Measurements from ENCODE around the gene TP53.
"Not testable (repeated sequence)": the region's sequence is repeated elsewhere in the genome, so short reads cannot be mapped to it uniquely, and the experiment has no call there.

The TP53 gene

DNA sequence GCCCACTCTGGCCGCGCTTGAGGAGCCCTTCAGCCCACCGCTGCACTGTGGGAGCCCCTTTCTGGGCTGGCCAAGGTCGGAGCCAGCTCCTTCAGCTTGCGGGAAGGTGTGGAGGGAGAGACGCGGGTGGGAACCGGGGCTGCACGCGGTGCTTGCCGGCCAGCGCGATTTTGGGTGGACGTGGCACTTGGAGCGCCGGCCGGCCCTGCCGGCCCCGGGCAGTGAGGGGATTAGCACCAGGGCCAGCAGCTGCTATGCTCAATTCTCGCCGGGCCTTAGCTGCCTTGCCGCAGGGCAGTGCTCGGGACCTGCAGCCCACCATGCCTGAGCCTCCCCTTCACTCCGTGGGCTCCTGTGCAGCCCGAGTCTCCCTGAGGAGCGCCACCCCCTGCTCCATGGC, 46.5 kb downstream of the TP53 start:
- Histone ChIP-seq H3K4me1 (ENCODE audit: insufficient read depth, low read length) (peaks cover 9% of the 10 kb centered on the region; the same call in 1 of the 2 replicates), H3K36me3 (ENCODE audit: insufficient read depth, low read length) (no peaks in the 10 kb centered on the region), H3K9me3 (ENCODE audit: control insufficient read depth, insufficient read depth, low read length) (no peaks in the 10 kb centered on the region), H3K9ac (ENCODE audit: low read depth, low read length) (no peak overlapping the region)

GRCh38 chr17:7636163-7636562, 51.1 kb downstream of the TP53 start:
- Histone ChIP-seq H3K9me3 (ENCODE audit: control insufficient read depth, insufficient read depth, low read length) (no peaks in the 10 kb centered on the region), H3K36me3 (ENCODE audit: insufficient read depth, low read length) (no peaks in the 10 kb centered on the region), H3K4me1 (ENCODE audit: insufficient read depth, low read length) (peaks cover 15% of the 10 kb centered on the region; the same call in 1 of the 2 replicates), H3K9ac (ENCODE audit: low read depth, low read length) (no peak overlapping the region)

GRCh38 chr17:7634384-7634783, 52.9 kb downstream of the TP53 start:
- Histone ChIP-seq H3K36me3 (ENCODE audit: insufficient read depth, low read length) (no peaks in the 10 kb centered on the region), H3K4me1 (ENCODE audit: insufficient read depth, low read length) (peaks cover 15% of the 10 kb centered on the region; the same call in 1 of the 2 replicates), H3K9ac (ENCODE audit: low read depth, low read length) (no peak overlapping the region), H3K9me3 (ENCODE audit: control insufficient read depth, insufficient read depth, low read length) (no peaks in the 10 kb centered on the region)

DNA sequence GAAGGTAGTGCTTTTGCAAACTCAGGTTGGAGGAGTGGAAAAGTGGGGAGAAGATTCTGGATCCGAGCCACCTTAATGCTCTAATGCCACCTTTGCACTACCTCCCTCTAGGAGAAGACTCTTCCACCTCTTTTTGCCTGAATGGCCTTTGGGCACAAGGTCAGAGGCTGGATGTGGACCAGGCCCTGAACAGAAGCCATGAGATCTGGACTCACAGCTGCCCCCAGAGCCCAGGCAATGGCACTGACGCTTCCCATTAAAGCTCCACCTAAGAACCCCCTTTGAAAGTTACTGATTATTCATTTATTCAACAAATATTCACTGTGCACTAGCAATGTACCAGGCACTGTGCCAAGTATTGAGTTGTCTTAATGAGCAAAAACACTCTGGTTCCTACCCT, 54.2 kb downstream of the TP53 start:
- Histone ChIP-seq H3K4me1 (ENCODE audit: insufficient read depth, low read length) (peaks cover 15% of the 10 kb centered on the region; the same call in 1 of the 2 replicates), H3K36me3 (ENCODE audit: insufficient read depth, low read length) (no peaks in the 10 kb centered on the region), H3K9me3 (ENCODE audit: control insufficient read depth, insufficient read depth, low read length) (no peaks in the 10 kb centered on the region), H3K9ac (ENCODE audit: low read depth, low read length) (no peak overlapping the region)

DNA sequence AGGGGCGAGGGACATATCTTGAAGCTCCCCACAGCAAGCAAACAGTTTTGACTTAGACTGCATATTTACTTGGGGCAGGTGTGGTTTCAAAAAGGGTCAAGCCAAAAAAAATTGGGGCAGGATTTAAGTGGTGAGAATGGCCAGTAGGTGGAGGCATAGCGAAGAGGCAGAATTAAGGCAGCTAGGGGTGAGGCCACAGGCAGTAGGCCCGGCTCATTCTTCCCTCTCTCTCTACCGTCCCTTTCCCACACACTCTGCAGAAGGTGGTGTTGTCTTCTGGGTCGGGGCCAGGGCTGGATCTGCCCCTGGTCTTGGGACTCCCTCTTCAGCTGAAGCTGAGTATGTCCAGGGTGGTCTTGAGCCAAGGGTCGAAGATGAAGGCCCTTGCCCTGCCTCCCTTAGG, 54.8 kb downstream of the TP53 start:
- Histone ChIP-seq H3K4me1 (ENCODE audit: insufficient read depth, low read length) (peaks cover 15% of the 10 kb centered on the region; the same call in 1 of the 2 replicates), H3K9ac (ENCODE audit: low read depth, low read length) (no peak overlapping the region), H3K36me3 (ENCODE audit: insufficient read depth, low read length) (no peaks in the 10 kb centered on the region), H3K9me3 (ENCODE audit: control insufficient read depth, insufficient read depth, low read length) (no peaks in the 10 kb centered on the region)

DNA sequence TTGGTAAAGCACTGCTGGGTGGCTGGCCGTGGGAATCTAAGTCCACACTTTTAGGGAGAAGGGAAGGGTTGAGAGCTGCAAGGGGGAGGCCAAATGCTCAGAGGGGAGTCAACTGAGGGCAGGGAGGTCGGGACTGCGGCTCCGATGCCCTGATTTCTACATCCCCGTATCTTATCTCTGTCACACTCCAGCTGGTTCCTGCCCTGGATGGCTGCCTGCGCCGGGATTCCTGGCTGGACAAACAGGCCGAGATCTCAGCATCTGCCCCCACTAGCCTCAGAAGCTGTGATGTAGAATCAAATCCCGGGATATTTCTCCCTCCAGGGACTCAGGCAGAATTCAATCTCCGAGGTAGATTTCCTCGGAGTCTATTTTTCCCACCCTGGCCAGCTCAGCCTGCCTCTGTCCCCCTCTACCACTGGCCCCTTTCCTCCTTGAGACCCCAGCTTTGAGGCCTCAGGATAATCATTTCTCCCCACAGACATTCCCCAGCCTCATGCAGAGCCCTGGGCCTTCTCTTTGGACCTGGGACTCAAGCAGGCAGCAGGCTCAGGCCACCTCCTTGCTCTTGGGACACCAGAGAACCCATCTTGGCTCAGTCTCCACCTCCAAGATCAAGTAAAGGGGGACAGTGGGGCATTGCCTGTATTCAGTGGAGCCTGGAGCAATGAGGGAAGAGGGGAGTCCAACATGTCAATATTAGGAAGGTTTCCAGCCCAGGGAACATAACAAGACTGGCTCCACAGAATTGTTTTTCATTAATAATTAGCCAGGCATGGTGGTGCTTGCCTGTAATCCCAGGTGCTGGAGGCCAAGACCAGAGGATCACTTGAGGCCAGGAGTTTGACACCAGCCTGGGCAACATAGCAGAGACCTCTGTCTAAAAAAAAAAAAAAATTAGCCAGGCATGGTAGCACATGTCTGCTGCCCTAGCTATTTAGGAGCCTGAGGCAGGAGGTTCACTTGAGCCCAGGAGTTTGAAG, 55.6 kb downstream of the TP53 start:
- H3K4me1 ChIP-seq (ENCODE audit: insufficient read depth, low read length) = peaks cover 15% of the 10 kb centered on the region; the same call in 1 of the 2 replicates
- no peak overlapping the region for H3K9ac ChIP-seq (ENCODE audit: low read depth, low read length)

DNA sequence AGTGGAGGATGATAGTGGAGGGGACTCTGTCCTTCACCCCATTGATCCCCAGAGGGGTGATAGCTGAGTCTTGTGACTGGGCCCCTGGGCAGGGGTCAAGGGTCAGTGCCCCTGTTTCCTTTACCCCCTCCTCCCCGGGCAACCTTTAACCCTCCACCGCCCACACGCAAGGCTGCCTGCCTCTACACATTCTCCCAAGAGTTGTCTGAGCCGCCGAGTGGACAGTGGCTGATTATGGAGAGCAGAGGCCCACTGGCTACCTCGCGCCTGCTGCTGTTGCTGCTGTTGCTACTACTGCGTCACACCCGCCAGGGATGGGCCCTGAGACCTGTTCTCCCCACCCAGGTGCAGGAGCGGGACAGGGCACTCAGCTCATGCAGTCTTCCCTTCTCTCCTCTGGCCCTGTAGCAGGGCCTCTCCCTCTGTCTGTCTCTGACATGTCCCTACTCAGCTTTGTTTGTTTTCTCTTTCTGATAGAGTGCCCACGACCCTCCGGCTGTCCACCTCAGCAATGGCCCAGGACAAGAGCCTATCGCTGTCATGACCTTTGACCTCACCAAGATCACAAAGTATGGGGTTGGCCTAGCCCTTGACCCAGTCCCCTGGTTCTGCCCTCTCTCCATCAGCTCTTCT, 57.2 kb downstream of the TP53 start, which contains the start of gene SHBG:
Gene SHBG, plus strand, starts transcription at position 197 of the 633 bp plus-strand sequence. Its CDS starts 38 bp downstream, at position 235.
- H3K9ac ChIP-seq (ENCODE audit: low read depth, low read length) = no peak within 1 kb of the TSS

More for the DNA sequence above, 55.6 kb downstream of the TP53 start:
- Histone ChIP-seq H3K36me3 (ENCODE audit: insufficient read depth, low read length) (no peaks in the 10 kb centered on the region), H3K9me3 (ENCODE audit: control insufficient read depth, insufficient read depth, low read length) (no peaks in the 10 kb centered on the region)

GRCh38 chr17:7627250-7628121, 59.8 kb downstream of the TP53 start, which contains the start of gene SAT2:
Gene SAT2, minus strand, starts transcription at chr17:7627821. Its CDS starts 186 bp downstream, at chr17:7627635.
- Histone ChIP-seq H3K36me3 (ENCODE audit: insufficient read depth, low read length) (0 out of 2 replicates have a peak, but pooled peaks cover 3% of the 10 kb centered on the region), H3K9me3 (ENCODE audit: control insufficient read depth, insufficient read depth, low read length) (no peaks in the 10 kb centered on the region), H3K4me1 (ENCODE audit: insufficient read depth, low read length) (peaks cover under 1% of the 10 kb centered on the region; the same call in 1 of the 2 replicates), H3K9ac (ENCODE audit: low read depth, low read length) (peak within 1 kb of the TSS; percentile 67)

More for the DNA sequence above, 57.2 kb downstream of the TP53 start, which contains the start of gene SHBG:
- H3K9me3 ChIP-seq (ENCODE audit: control insufficient read depth, insufficient read depth, low read length) = no peaks in the 10 kb centered on the region
- peaks cover 6% of the 10 kb centered on the region; the same call in 1 of the 2 replicates for H3K4me1 ChIP-seq (ENCODE audit: insufficient read depth, low read length)
- 0 out of 2 replicates have a peak, but pooled peaks cover 3% of the 10 kb centered on the region for H3K36me3 ChIP-seq (ENCODE audit: insufficient read depth, low read length)

DNA sequence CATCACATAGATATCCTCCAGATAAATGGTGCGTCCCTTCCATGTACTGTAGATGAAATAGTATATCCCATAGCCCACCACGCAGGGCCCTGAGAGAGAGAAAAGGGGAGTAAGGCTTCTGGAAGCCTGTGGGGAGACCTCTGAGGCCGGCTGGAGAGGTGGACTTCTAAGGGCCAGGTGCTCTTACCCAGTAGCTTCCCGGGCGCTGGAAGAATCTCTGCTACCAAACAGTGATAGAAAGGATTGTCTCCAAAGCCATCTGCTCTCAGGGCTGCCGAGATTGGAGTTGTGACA, 60.4 kb downstream of the TP53 start:
- Histone ChIP-seq H3K4me1 (ENCODE audit: insufficient read depth, low read length) (no peaks in the 10 kb centered on the region), H3K9ac (ENCODE audit: low read depth, low read length) (peak overlapping the region; percentile 67), H3K9me3 (ENCODE audit: control insufficient read depth, insufficient read depth, low read length) (no peaks in the 10 kb centered on the region), H3K36me3 (ENCODE audit: insufficient read depth, low read length) (0 out of 2 replicates have a peak, but pooled peaks cover 3% of the 10 kb centered on the region)

DNA sequence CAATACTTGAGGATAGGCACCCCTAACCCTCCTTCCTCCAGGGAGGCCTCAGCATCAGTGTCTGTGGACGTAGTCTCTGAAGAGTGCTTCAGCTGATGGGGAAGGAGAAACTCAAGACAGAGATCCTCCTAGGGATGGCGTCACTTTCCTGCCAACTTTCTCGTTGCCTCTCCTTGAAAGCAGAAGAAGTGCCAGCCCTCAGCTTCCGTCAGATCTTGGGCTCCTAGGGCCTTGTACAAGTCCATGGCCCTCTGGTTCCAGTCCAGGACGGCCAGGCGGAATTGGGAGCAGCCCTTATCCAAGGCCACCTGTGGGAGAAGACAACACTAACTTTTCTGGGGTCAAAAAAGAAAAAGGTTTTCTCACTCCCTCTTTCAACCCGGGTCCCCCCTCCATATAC, 61.0 kb downstream of the TP53 start:
- Histone ChIP-seq H3K4me1 (ENCODE audit: insufficient read depth, low read length) (no peaks in the 10 kb centered on the region), H3K9me3 (ENCODE audit: control insufficient read depth, insufficient read depth, low read length) (no peaks in the 10 kb centered on the region), H3K36me3 (ENCODE audit: insufficient read depth, low read length) (0 out of 2 replicates have a peak, but pooled peaks cover 3% of the 10 kb centered on the region), H3K9ac (ENCODE audit: low read depth, low read length) (peak overlapping the region; percentile 67; the same call in 1 of the 2 replicates)

DNA sequence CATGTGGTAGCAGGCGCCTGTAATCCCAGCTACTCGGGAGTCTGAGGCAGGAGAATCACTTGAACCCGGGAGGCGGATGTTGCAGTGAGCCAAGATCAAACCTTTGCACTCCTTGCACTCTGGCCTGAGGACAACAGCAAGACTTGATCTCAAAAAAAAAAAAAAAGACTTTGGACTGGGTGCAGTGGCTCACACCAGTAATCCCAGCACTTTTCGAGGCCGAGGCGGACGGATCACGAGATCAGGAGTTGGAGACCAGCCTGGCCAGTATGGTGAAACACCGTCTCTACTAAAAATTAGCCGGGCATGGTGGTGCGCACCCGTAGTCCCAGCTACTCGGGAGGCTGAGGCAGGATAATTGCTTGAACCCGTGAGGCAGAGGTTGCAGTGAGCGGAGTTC, 61.5 kb downstream of the TP53 start:
- not testable (repeated sequence) for H3K36me3 ChIP-seq (ENCODE audit: insufficient read depth, low read length); H3K9me3 ChIP-seq (ENCODE audit: control insufficient read depth, insufficient read depth, low read length); H3K9ac ChIP-seq (ENCODE audit: low read depth, low read length); H3K4me1 ChIP-seq (ENCODE audit: insufficient read depth, low read length)

DNA sequence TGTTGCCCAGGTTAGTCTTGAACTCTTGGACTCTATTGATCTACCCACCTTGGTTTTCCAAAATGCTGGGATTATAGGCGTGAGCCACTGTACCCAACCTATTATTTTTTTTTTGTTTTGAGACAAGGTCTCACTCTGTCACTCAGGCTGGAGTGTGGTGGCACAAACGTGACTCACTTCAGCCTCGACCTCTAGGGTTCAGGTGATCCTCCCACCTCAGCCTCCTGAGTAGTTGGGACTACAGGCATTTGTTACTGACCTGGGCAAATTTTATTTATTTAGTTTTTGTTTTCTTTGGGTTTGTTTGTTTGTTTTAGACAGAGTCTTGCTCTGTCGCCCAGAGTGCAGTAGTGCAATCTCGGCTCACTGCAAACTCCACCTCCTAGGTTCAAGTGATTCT, 63.6 kb downstream of the TP53 start:
- Histone ChIP-seq H3K4me1 (ENCODE audit: insufficient read depth, low read length) (no peaks in the 10 kb centered on the region), H3K36me3 (ENCODE audit: insufficient read depth, low read length) (0 out of 2 replicates have a peak, but pooled peaks cover 3% of the 10 kb centered on the region), H3K9me3 (ENCODE audit: control insufficient read depth, insufficient read depth, low read length) (no peaks in the 10 kb centered on the region), H3K9ac (ENCODE audit: low read depth, low read length) (no peak overlapping the region)

- Histone ChIP-seq H3K9ac (ENCODE audit: low read depth, low read length) (no peak overlapping the region), H3K9me3 (ENCODE audit: control insufficient read depth, insufficient read depth, low read length) (no peaks in the 10 kb centered on the region), H3K4me1 (ENCODE audit: insufficient read depth, low read length) (no peaks in the 10 kb centered on the region), H3K36me3 (ENCODE audit: insufficient read depth, low read length) (no peaks in the 10 kb centered on the region)
Measured at GRCh38 chr17:7620835-7621234, 66.5 kb downstream of the TP53 start.

GRCh38 chr17:7618608-7619007, 68.7 kb downstream of the TP53 start:
- Histone ChIP-seq H3K9me3 (ENCODE audit: control insufficient read depth, insufficient read depth, low read length) (no peaks in the 10 kb centered on the region), H3K4me1 (ENCODE audit: insufficient read depth, low read length) (no peaks in the 10 kb centered on the region; the same call in 1 of the 2 replicates), H3K9ac (ENCODE audit: low read depth, low read length) (no peak overlapping the region), H3K36me3 (ENCODE audit: insufficient read depth, low read length) (no peaks in the 10 kb centered on the region)

All from ES-I3 (cell line).